Bronchial epithelial cell (primary cell): ENCODE results near the gene RETREG1. TPM values are rescaled to one million over a fixed set of nuclear protein-coding genes. Genes with fewer than 3 reads are reported as not detected.

Experiments
- DNase-seq: peaks from one replicate; pipeline ENCODE4 v3.0.0-alpha.2; 2010; ENCODE audit warnings: low read depth
- FAIRE-seq: peaks from 2 replicates; lab custom pipeline; 2011; peaks lifted over from hg19 to GRCh38; lab: Jason Lieb, UNC
- H3K27me3 ChIP-seq: 2 replicates; pipeline ENCODE4 v1.5.1; 2011; ENCODE audit warnings: low read length; ENCODE audit not compliant: control insufficient read depth, insufficient read depth
- H3K36me3 ChIP-seq: 2 replicates; pipeline ENCODE4 v1.5.1; 2011; ENCODE audit warnings: low read length; ENCODE audit not compliant: control insufficient read depth, insufficient read depth
- H3K4me3 ChIP-seq: 2 replicates; pipeline ENCODE4 v1.5.1; 2011; ENCODE audit warnings: mild to moderate bottlenecking, low read depth, low read length, control low read depth
- total RNA-seq: library from RNA; depleted of rRNA; stranded (reverse); fragments of >200 nt; gene quantifications from 2 replicates; pipeline ENCODE4 v1.2.1, GENCODE V29; 2014
- TF ChIP-seq, protein P1 (sequence below): IDR thresholded peaks from 2 replicates; pipeline ENCODE4 v1.5.1; 2011; ENCODE audit warnings: mild to moderate bottlenecking, moderate library complexity, low read length, control low read depth, inconsistent platforms; ENCODE audit not compliant: insufficient read depth, severe bottlenecking

RETREG1 gene
- total RNA-seq, 1 donor from 2014 or later = 0.53 TPM

DNA sequence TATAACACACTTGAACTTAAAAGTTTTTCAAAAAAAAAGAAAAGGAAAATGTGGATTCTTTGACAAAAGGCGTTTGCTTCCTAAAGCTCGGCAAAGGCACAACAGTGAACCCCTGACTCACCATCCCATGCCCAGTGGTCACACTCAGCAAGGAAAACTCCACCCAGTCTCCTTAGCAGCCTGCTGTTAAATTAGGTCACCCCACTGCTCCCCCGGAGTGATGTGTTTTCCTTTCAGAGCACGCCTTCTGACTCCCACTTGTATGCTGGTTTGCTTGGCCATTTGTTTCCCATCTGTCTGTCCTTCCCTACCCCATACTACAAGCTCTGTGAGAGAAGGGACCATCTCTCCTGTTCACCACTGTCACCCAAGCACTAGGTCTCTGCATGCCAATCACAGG is 23.8 kb downstream of the RETREG1 start:
- FAIRE-seq (no peak), DNase-seq (no peak)
- Histone ChIP-seq H3K4me3 (no peak overlapping the region), H3K27me3 (no peaks in the 10 kb centered on the region), H3K36me3 (no peaks in the 10 kb centered on the region)
- TF ChIP-seq, protein P1, sequence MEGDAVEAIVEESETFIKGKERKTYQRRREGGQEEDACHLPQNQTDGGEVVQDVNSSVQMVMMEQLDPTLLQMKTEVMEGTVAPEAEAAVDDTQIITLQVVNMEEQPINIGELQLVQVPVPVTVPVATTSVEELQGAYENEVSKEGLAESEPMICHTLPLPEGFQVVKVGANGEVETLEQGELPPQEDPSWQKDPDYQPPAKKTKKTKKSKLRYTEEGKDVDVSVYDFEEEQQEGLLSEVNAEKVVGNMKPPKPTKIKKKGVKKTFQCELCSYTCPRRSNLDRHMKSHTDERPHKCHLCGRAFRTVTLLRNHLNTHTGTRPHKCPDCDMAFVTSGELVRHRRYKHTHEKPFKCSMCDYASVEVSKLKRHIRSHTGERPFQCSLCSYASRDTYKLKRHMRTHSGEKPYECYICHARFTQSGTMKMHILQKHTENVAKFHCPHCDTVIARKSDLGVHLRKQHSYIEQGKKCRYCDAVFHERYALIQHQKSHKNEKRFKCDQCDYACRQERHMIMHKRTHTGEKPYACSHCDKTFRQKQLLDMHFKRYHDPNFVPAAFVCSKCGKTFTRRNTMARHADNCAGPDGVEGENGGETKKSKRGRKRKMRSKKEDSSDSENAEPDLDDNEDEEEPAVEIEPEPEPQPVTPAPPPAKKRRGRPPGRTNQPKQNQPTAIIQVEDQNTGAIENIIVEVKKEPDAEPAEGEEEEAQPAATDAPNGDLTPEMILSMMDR = no peak

DNA sequence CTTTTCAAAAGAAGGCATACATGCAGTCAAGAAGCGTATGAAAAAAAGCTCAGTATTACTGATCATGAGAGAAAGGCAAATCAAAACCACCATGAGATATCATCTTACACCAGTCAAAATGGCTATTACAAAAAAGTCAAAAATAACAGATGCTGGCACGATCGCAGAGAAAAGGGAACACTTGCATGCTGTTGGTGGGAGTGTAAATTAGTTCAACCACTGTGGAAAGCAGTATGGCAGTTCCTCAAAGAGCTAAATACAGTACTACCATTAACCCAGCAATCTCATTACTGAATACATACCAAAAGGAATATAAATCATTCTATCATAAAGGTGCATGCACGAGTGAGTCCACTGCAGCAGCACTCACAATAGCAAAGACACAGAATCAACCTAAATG is 24.5 kb downstream of the RETREG1 start:
- H3K36me3 ChIP-seq = no peaks in the 10 kb centered on the region

DNA sequence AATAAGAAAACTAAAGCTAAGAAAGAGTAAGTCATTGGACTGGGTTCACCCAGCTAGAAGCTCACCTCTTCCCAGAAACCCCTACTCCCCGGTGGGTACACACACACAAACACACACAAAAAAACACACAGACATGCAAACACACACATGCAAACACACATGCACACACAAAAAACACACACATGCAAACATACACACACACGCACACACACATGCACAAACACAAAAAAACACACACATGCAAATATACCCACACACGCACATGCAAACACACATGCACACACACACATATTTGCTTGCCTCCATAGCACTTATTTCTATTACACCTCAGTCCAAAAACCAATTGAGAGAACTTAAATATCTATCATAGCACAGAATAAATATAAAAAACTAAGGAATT is 26.1 kb downstream of the RETREG1 start:
- Histone ChIP-seq H3K4me3 (no peak overlapping the region), H3K27me3 (no peaks in the 10 kb centered on the region), H3K36me3 (no peaks in the 10 kb centered on the region)
- no peak for FAIRE-seq
- no peak for DNase-seq
- TF ChIP-seq, protein P1 = no peak

More for the DNA sequence above, 24.5 kb downstream of the RETREG1 start:
- DNase-seq (no peak), FAIRE-seq (no peak)
- H3K4me3 ChIP-seq = no peak overlapping the region
- TF ChIP-seq, protein P1 = no peak
- H3K27me3 ChIP-seq = no peaks in the 10 kb centered on the region

DNA sequence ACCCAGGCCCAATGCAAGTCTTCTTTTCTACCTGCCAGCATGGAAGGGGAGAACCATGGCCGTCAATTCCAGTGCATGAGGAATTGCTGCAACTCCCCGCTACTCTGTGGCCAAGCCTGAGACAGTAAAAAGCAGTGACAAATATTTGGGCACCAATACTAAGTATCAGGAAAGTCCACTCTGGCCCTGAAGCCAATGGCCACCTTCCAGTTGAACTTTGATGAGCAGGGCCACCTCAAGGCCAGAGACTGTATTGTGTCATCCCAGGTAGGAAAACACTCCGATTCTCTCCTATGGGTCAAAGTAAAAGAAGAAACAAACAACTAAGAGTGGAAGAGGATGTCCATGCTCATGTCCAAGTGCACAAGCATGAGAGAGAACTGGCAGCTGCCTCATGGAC is 27.1 kb downstream of the RETREG1 start:
- TF ChIP-seq, protein P1 = no peak
- FAIRE-seq (no peak), DNase-seq (no peak)
- H3K4me3 ChIP-seq = no peak overlapping the region
- H3K27me3 ChIP-seq = no peaks in the 10 kb centered on the region
- H3K36me3 ChIP-seq = no peaks in the 10 kb centered on the region

DNA sequence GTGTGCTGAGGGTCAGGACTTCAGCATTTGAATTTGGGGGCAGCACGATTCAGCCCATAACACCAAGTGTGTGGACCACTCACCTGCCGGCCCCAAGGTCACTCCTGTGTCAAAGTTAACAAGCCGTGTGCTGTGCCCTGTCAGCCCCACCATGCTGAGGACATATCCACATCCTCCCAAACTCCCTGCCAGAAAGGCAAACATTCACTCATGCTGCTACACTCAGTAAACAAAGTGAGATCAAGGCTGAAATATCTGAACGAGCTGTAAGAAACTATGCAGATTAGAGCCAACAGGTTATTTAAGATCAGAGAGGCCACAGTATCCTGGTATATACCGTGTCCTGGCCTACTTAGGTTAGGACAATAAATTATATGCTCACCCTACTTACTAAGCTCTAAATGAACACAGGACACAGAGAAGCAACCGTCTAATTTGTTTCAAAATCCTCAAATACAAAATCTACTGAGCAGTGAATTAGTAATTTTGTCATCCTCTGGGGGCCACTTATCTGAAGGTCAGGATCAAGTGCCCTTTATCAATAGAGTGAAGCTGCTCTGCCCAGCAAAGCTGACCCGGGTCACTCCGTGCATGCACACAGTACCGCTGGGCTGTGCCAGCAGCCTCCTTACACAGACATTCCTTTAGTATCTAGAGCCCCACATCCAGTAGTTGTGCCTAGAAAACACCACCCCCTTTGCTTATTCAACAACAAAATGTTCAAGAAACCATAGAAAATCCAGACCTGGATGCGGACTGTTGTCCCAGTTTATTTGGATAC is 28.2 kb downstream of the RETREG1 start:
- H3K4me3 ChIP-seq = no peak overlapping the region
- FAIRE-seq (no peak), DNase-seq (no peak)
- H3K36me3 ChIP-seq = no peaks in the 10 kb centered on the region
- no peaks in the 10 kb centered on the region for H3K27me3 ChIP-seq
- TF ChIP-seq, protein P1 = no peak

DNA sequence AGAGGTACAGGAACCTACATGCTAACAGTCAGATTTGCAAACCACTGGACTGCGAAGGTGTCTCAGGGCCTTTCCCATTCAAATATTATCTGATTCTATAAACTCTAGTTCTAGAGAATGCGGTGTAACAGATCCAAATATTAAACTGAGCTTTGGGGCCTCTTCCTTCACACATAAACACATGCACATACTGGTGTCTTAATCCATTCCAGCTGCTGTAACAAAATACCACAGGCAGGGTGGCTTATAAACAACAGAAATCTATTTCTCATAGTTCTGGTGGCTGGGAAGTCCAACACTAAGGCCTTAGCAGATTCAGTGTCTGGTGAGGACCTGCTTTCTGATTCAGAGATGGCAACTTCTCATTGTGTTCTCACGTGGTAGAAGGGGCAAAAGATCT is 30.2 kb downstream of the RETREG1 start:
- TF ChIP-seq, protein P1 = no peak
- Histone ChIP-seq H3K27me3 (no peaks in the 10 kb centered on the region), H3K4me3 (no peak overlapping the region), H3K36me3 (no peaks in the 10 kb centered on the region)
- FAIRE-seq (no peak), DNase-seq (no peak)
